HepG2 (cell line): ENCODE results near the gene B4GALT2. TPM values are rescaled to one million over a fixed set of nuclear protein-coding genes. Genes with fewer than 3 reads are reported as not detected.

ENCODE experiments used
- ATAC-seq: fragments of 200-7000 bp; cut with Tn5 transposase; 3 replicates; pipeline ENCODE4 v1.9.1; 2020; ENCODE audit warnings: mild to moderate bottlenecking, moderate library complexity
- BruUV-seq: library from RNA; stranded (reverse); fragments of 400-500 nt; replicated peaks from 2 replicates; lab custom pipeline; 2021; lab: Mats Ljungman, UMichigan
- CTCF ChIA-PET: fragments of 300-600 bp; formaldehyde crosslinking; extraction: SDS; loops from one replicate; lab custom pipeline; 2021; ENCODE audit warnings: low total read pairs, inconsistent platforms, low intra/inter-chr PET ratio; lab: Yijun Ruan, JAX
- POLR2A ChIA-PET: fragments of 350-600 bp; sonication (Branson Sonifier 250); formaldehyde crosslinking; loops from one replicate; lab custom pipeline; 2020; ENCODE audit warnings: antibody characterized with exemption, inconsistent platforms; lab: Yijun Ruan, JAX
- DNase-seq: peaks from one replicate; pipeline ENCODE4 v3.0.0-alpha.2; 2015; ENCODE audit warnings: low spot score
- FAIRE-seq: peaks from 3 replicates; lab custom pipeline; 2011; peaks lifted over from hg19 to GRCh38; lab: Jason Lieb, UNC
- H2AFZ ChIP-seq: one replicate; pipeline ENCODE4 v1.6.1; 2011; ENCODE audit warnings: low read length, inconsistent platforms
- H3K27ac ChIP-seq: fragments of 300-600 bp; 3 replicates; pipeline ENCODE4 v1.8.0; 2011; ENCODE audit warnings: mixed run types, mild to moderate bottlenecking, mixed read lengths, low read length, inconsistent platforms; ENCODE audit not compliant: insufficient read depth; ENCODE audit errors: extremely low read length
- H3K27me3 ChIP-seq, 2 experiments: fragments of 200-600 bp in 1 of 2; 2 replicates in 1 of 2; 3 replicates in 1 of 2; pipeline versions ENCODE4 v1.6.0 to v1.8.0; 2011; ENCODE audit warnings: low read length in 2 of 2, mild to moderate bottlenecking in 2 of 2, moderate library complexity in 2 of 2, inconsistent platforms in 1 of 2; ENCODE audit not compliant: insufficient read depth in 2 of 2, control insufficient read depth in 1 of 2
- H3K36me3 ChIP-seq, 2 experiments: fragments of 200-600 bp in 1 of 2; replicated peaks in 1 of 2; 2 replicates in 1 of 2; 3 replicates in 1 of 2; pipeline versions ENCODE4 v1.5.1 to v1.8.0; 2011; ENCODE audit warnings: low read length in 2 of 2, inconsistent platforms in 1 of 2; ENCODE audit not compliant: insufficient read depth in 2 of 2, control insufficient read depth in 1 of 2
- H3K4me1 ChIP-seq: 2 replicates; pipeline ENCODE4 v1.5.1; 2012; ENCODE audit warnings: low read length, inconsistent platforms; ENCODE audit not compliant: insufficient read depth
- H3K4me2 ChIP-seq: 2 replicates; pipeline ENCODE4 v1.6.0; 2011; ENCODE audit warnings: low read depth, low read length, inconsistent platforms
- H3K4me3 ChIP-seq, 3 experiments: fragments of 200-600 bp in 1 of 3; sonication (generic), shearing (Covaris generic) in 1 of 3; replicated peaks in 1 of 3; 2 replicates each; pipeline ENCODE4 v1.5.1; 2011 to 2016; ENCODE audit warnings: low read length in 3 of 3, inconsistent platforms in 2 of 3, low read depth in 2 of 3, mild to moderate bottlenecking in 2 of 3, control low read depth in 1 of 3, mixed read lengths in 1 of 3; ENCODE audit not compliant: insufficient read depth in 1 of 3
- H3K79me2 ChIP-seq: one replicate; pipeline ENCODE4 v1.6.1; 2011; ENCODE audit warnings: low read length, inconsistent platforms; ENCODE audit not compliant: insufficient read depth
- H3K9ac ChIP-seq: 2 replicates; pipeline ENCODE4 v1.6.0; 2011; ENCODE audit warnings: mild to moderate bottlenecking, low read depth, low read length, inconsistent platforms; ENCODE audit not compliant: insufficient read depth
- H3K9me3 ChIP-seq: 2 replicates; pipeline ENCODE4 v1.5.1; 2012; ENCODE audit warnings: mild to moderate bottlenecking, low read length
- H4K20me1 ChIP-seq: 2 replicates; pipeline ENCODE4 v1.6.0; 2011; ENCODE audit warnings: inconsistent platforms, mild to moderate bottlenecking, low read length, moderate library complexity; ENCODE audit not compliant: insufficient read depth
- HIC2 ChIP-seq: sonication (generic); formaldehyde crosslinking; IDR thresholded peaks from 2 replicates; pipeline ENCODE4 v1.9.0; 2022; ENCODE audit warnings: low read depth, missing genetic modification reagents
- HMG20B ChIP-seq: conservative IDR thresholded peaks from 2 replicates; pipeline ENCODE4 v1.6.1; 2016; ENCODE audit warnings: missing genetic modification reagents, missing compliant biosample characterization
- PAXIP1 ChIP-seq: sonication (generic); formaldehyde crosslinking; conservative IDR thresholded peaks from 2 replicates; pipeline ENCODE4 v1.4.0; 2020; ENCODE audit warnings: mild to moderate bottlenecking, missing genetic modification reagents, moderate library complexity
- PBX2 ChIP-seq: IDR thresholded peaks from 2 replicates; pipeline ENCODE4 v1.6.1; 2016; ENCODE audit warnings: control low read depth
- RBM39 ChIP-seq: fragments of 200-400 bp; formaldehyde crosslinking; IDR thresholded peaks from one replicate; pipeline ENCODE4 v1.6.1; 2018; ENCODE audit warnings: antibody characterized with exemption, mild to moderate bottlenecking, low read depth, low read length; ENCODE audit not compliant: poor library complexity, severe bottlenecking
- YEATS2 ChIP-seq: sonication (generic); formaldehyde crosslinking; IDR thresholded peaks from 2 replicates; pipeline ENCODE4 v1.4.0; 2020; ENCODE audit warnings: missing genetic modification reagents, borderline replicate concordance
- ZNF318 ChIP-seq: sonication (generic); formaldehyde crosslinking; IDR thresholded peaks from 2 replicates; pipeline ENCODE4 v1.4.0; 2020; ENCODE audit warnings: mild to moderate bottlenecking, missing genetic modification reagents
- WGBS: methylation state at CpG from one replicate; pipeline ENCODE4 v1.1.6; 2017; ENCODE audit warnings: low lambda C conversion rate; 5-methylcytosine and 5-hydroxymethylcytosine counted together
- in situ Hi-C: cut with HindIII; loops from 2 replicates; pipeline ENCODE4 v1.10.0; 2017; ENCODE audit warnings: low pct_unique_long_range_greater_than_20kb; ENCODE audit not compliant: extremely low pct_ligation_motif_present
- intact Hi-C: fragments of 100-400 bp; cut with micrococcal nuclease; formaldehyde crosslinking; loops from one replicate; pipeline ENCODE4 v1.10.0; 2022; ENCODE audit not compliant: unreplicated experiment
- polyA plus RNA-seq, 8 experiments: library from polyadenylated mRNA; depleted of rRNA in 3 of 8; stranded (reverse) in 7 of 8; unstranded in 1 of 8; fragments of >200 nt; fragmentation: Illumina TruSeq in 4 of 8; extraction: Trizol in 4 of 8; gene quantifications; 2 replicates each; pipeline versions ENCODE4 v1.2.1 to v1.2.3, GENCODE V29; 2011 to 2016; ENCODE audit warnings: low read depth in 4 of 8, missing spikeins in 1 of 8, mixed read lengths in 1 of 8; ENCODE audit not compliant: insufficient read depth in 1 of 8
- total RNA-seq, 5 experiments: library from RNA; depleted of rRNA; stranded (reverse); fragments of >200 nt; fragmentation: Illumina TruSeq; extraction: Trizol; gene quantifications; 2 replicates each; pipeline ENCODE4 v1.2.3, GENCODE V29; 2016; ENCODE audit warnings: low read depth in 1 of 5

The B4GALT2 gene
- total and polyA plus RNA-seq, 2 of the 13 experiments (the other 11 are each of a cell fraction or from before 2014, with no cell fraction given): 41.9 to 78.0 TPM

DNA sequence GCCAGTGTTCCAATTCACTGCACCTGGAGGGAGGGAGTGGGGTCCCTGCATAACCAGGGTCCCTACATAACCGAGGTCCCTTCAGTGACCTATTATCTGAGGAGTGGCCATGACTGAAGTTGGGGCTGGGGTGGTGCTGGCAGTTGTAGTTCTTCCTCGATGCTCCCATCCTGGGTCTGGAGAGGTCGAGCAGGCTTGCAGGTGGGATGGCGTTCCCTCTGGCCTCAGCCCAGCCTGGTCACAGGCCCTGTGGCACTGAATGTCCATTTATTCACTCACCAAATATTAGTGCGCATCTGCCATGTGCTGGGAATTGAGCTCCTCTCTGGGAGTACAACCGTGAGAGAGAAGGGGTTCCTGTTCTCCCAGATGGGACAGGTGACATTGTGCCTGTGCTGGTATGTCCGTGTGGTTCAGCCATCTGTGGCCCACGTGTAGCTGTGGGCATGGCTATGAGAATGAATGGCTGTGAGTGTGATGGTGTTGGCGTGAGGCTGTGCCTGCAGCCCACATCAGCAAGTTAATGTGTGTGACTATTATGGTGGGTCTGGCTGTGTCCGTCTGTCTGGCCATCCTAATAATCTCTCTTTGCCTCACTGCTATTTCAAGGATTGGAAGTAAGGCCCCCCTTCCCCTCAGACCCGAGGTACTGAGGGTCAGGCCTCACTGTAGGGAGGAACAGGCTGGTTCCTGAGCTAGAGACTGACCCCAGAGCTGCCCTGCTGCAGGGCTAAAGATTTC is 56.1 kb downstream of the B4GALT2 start:
- Histone ChIP-seq H3K36me3 (no peaks in the 10 kb centered on the region), H2AFZ (no peak overlapping the region), H3K4me3 (no peak overlapping the region), H4K20me1 (no peaks in the 10 kb centered on the region), H3K9me3 (no peaks in the 10 kb centered on the region), H3K27ac (no peak overlapping the region), H3K27me3 (peaks cover 0 to 2% of the 10 kb centered on the region in 2 experiments; a peak in 1 of 5 replicates), H3K9ac (no peak overlapping the region), H3K4me1 (peaks cover 46% of the 10 kb centered on the region), H3K79me2 (no peaks in the 10 kb centered on the region), H3K4me2 (no peak overlapping the region)
- CTCF ChIA-PET: interaction anchor here (1.7 to 3.1 kb wide), 2 partner anchors 26 to 30 kb away, joined by 9 to 57 read pairs; no protein-coding TSS in a partner anchor
- FAIRE-seq: no peak
- intact Hi-C loops: loop anchor here (10.0 kb wide), 1 partner anchor 100 kb away; the partner anchor contains the start of gene ARTN
- BruUV-seq: no TSS peak
- in situ Hi-C loops: loop anchor here (5.0 kb wide), 1 partner anchor 38 kb away; no protein-coding TSS in a partner anchor
- POLR2A ChIA-PET: no interaction called here
- ATAC-seq: no peak
- no peak for DNase-seq
- WGBS: 33% methylated on average over 11 of the region's 11 CpGs
- TF ChIP-seq PAXIP1 (CRISPR knock-in tag): no peak
- TF ChIP-seq ZNF318 (CRISPR knock-in tag): no peak
- TF ChIP-seq HMG20B: no peak
- no peak for TF ChIP-seq YEATS2
- TF ChIP-seq RBM39: no peak
- TF ChIP-seq HIC2 (CRISPR knock-in tag): no peak
- no peak for TF ChIP-seq PBX2
